Sigmoid colon (tissue), 7 donors: ENCODE results near the gene PIP4K2A. TPM values are rescaled to one million over a fixed set of nuclear protein-coding genes. Genes with fewer than 3 reads are reported as not detected.

Experiments
- DNase-seq: peaks from one replicate; pipeline ENCODE4 v3.0.0-alpha.2; 2019
- H3K27ac ChIP-seq, 4 donors: fragments of 200-600 bp; sonication (generic); one replicate each; pipeline ENCODE4 v1.5.1; 2016 to 2019; ENCODE audit warnings: mild to moderate bottlenecking in 1 of 4
- H3K27me3 ChIP-seq, 3 donors: fragments of 200-600 bp; sonication (generic); one replicate each; pipeline ENCODE4 v1.5.1; 2019; ENCODE audit warnings: mild to moderate bottlenecking in 1 of 3
- H3K36me3 ChIP-seq, 4 donors: fragments of 200-600 bp; sonication (generic); one replicate each; pipeline ENCODE4 v1.5.1; 2016 to 2019
- H3K4me1 ChIP-seq, 4 donors: fragments of 200-600 bp; sonication (generic); one replicate each; pipeline ENCODE4 v1.5.1; 2017 to 2019
- H3K4me3 ChIP-seq, 4 donors: fragments of 200-600 bp; sonication (generic); one replicate each; pipeline ENCODE4 v1.5.1; 2017 to 2019; ENCODE audit warnings: mild to moderate bottlenecking in 2 of 4, moderate library complexity in 1 of 4
- H3K9me3 ChIP-seq, 4 donors: fragments of 200-600 bp in 3 of 4; sonication (generic) in 3 of 4; one replicate each; pipeline versions ENCODE4 v1.5.1 to v1.6.1; 2013 to 2019
- EP300 ChIP-seq, 4 donors: sonication (generic); formaldehyde crosslinking; IDR thresholded peaks; one replicate each; pipeline ENCODE4 v1.6.1; 2017; ENCODE audit warnings: antibody characterized with exemption in 4 of 4
- POLR2A ChIP-seq, 2 donors: fragments of 450-650 bp; IDR thresholded peaks; one replicate each; pipeline ENCODE4 v1.6.1; 2016; ENCODE audit warnings: antibody characterized with exemption in 2 of 2, mild to moderate bottlenecking in 2 of 2, moderate library complexity in 2 of 2
- POLR2AphosphoS5 ChIP-seq, 4 donors: sonication (generic); formaldehyde crosslinking; IDR thresholded peaks; one replicate each; pipeline ENCODE4 v1.6.1; 2017; ENCODE audit warnings: antibody characterized with exemption in 4 of 4
- WGBS, 2 donors: extraction: QIAGEN DNeasy Blood & Tissue Kit; methylation state at CpG; one replicate each; pipeline ENCODE4 v1.1.7; 2013; 5-methylcytosine and 5-hydroxymethylcytosine counted together
- intact Hi-C: fragments of 100-400 bp; cut with DNase I; formaldehyde crosslinking; loops from one replicate; pipeline ENCODE4 v1.15.1; 2023
- polyA plus RNA-seq, 3 donors: library from polyadenylated mRNA; stranded (reverse); fragments of 200-250 nt; gene quantifications; one replicate each; pipeline ENCODE4 v1.2.3, GENCODE V29; 2013
- total RNA-seq, 4 donors: library from RNA; depleted of rRNA; stranded (reverse); fragments of >200 nt; gene quantifications; one replicate each; pipeline ENCODE4 v1.1.0, GENCODE V29; 2016
- TF ChIP-seq, protein P1 (sequence below), 4 experiments: fragments of 450-650 bp in 3 of 4; fragments of 200-600 bp in 1 of 4; IDR thresholded peaks; one replicate each; pipeline ENCODE4 v1.5.1; 2016 to 2019; ENCODE audit warnings: antibody characterized with exemption in 4 of 4, mild to moderate bottlenecking in 3 of 4, moderate library complexity in 2 of 4
- donor health status: healthy with polysubstance abuse.
- donor health status: Bipolar disorder and iron deficiency.
- donor health status: healthy.

Gene PIP4K2A
- total and polyA plus RNA-seq, 7 donors, result 7.2 to 23.2 (median 17.8) TPM

DNA sequence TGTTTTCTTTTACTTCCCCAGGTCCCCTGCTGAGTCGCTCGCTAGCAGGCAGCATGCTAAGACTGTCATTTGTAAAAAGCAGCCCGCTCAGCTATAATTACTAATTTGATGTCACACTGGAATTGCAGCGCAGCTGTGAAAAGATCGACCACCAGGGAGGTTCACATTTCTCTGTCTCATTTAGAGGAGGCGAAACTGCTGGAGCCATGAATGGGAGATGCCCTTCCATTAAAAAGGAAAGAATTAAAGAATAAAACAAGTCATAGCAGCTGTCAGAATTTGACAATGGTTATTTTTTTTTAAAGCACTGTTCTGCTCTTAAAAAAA lies 153.5 kb downstream of the PIP4K2A start:
- Histone ChIP-seq H3K36me3 (no peaks in the 10 kb centered on the region), H3K4me3 (no peak overlapping the region), H3K27me3 (no peaks in the 10 kb centered on the region), H3K4me1 (no peaks in the 10 kb centered on the region), H3K27ac (no peak overlapping the region), H3K9me3 (no peaks in the 10 kb centered on the region)
- no peak for TF ChIP-seq POLR2AphosphoS5 (IDR thresholded peaks at IDR 0.05)
- no peak for TF ChIP-seq EP300 (IDR thresholded peaks at IDR 0.05)
- no peak for TF ChIP-seq POLR2A (IDR thresholded peaks at IDR 0.05)
- TF ChIP-seq, protein P1, sequence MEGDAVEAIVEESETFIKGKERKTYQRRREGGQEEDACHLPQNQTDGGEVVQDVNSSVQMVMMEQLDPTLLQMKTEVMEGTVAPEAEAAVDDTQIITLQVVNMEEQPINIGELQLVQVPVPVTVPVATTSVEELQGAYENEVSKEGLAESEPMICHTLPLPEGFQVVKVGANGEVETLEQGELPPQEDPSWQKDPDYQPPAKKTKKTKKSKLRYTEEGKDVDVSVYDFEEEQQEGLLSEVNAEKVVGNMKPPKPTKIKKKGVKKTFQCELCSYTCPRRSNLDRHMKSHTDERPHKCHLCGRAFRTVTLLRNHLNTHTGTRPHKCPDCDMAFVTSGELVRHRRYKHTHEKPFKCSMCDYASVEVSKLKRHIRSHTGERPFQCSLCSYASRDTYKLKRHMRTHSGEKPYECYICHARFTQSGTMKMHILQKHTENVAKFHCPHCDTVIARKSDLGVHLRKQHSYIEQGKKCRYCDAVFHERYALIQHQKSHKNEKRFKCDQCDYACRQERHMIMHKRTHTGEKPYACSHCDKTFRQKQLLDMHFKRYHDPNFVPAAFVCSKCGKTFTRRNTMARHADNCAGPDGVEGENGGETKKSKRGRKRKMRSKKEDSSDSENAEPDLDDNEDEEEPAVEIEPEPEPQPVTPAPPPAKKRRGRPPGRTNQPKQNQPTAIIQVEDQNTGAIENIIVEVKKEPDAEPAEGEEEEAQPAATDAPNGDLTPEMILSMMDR (IDR thresholded peaks at IDR 0.05), result no peak
- no peak for DNase-seq
- intact Hi-C loops, result no loop called here
- 89 to 92% methylated on average over 6 of the region's 6 CpGs for WGBS, 2 donors

DNA sequence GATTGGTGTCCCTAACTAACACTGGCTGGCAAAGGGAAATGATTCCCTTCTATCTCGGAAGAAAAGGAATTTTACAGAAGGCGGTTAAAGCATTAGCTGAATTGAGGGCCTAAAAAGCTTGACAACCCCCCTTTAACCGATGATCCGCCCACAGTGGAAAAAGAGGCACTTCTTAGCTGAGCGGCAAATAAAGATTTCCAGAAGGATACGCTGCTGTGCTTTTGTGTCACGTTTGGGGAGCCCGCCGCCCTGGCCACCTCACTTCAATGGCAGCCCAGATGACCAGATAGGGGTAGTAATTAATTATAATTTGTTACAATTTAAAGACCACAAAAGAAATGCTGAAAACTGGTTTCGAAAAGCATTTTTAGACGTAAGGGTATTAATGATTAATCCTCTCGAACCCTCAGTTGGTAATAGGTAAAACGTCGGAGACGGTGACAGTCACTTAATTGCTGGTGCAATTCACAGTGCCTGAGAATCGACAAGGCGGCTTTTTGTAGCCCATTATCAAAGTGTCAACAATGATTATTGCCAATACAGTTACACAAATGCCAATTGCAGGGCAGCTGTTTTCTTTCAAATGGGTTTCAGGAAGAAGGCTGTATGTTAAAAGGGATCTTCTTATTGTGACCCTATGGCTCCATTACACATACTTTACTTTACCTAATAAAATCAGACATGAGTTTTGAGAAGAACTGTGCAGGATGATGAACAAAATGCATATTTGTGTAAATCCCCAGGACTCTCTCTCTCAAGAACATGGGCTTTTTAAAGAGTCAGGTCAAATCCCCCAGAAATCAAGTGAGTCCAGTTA lies 154.1 kb downstream of the PIP4K2A start:
- 64 to 86% methylated on average over 17 of the region's 17 CpGs for WGBS, 2 donors
- no peaks in the 10 kb centered on the region for H3K36me3 ChIP-seq
- H3K27me3 ChIP-seq, result no peaks in the 10 kb centered on the region
- TF ChIP-seq POLR2AphosphoS5 (IDR thresholded peaks at IDR 0.05), result no peak
- no peak for TF ChIP-seq EP300 (IDR thresholded peaks at IDR 0.05)
- TF ChIP-seq POLR2A (IDR thresholded peaks at IDR 0.05), result no peak
- TF ChIP-seq, protein P1 (IDR thresholded peaks at IDR 0.05), result no peak
- H3K4me1 ChIP-seq, result no peaks in the 10 kb centered on the region
- no peak overlapping the region for H3K27ac ChIP-seq
- no peak overlapping the region for H3K4me3 ChIP-seq
- DNase-seq, result no peak
- intact Hi-C loops, result no loop called here
- no peaks in the 10 kb centered on the region for H3K9me3 ChIP-seq

DNA sequence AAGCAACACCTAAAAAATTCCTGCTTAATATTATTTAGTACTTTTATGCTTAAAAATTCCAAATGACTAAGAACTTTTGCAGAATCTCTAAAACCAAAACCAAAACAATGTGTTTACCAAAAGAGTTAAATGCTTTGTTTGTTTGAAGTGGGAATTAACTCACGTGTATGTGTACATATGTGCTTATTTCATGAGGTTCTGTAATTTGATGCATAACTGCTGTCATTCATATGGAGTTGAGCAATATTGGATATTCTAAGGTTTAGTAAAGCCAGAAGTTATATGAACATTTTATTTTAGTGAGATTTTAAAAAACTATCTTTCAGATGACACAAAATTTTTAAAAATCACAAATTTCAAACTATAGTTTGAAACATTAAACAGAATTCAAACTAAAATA lies 157.1 kb downstream of the PIP4K2A start:
- no peak for TF ChIP-seq POLR2AphosphoS5 (IDR thresholded peaks at IDR 0.05)
- TF ChIP-seq POLR2A (IDR thresholded peaks at IDR 0.05), result no peak
- TF ChIP-seq, protein P1 (IDR thresholded peaks at IDR 0.05), result no peak
- TF ChIP-seq EP300 (IDR thresholded peaks at IDR 0.05), result no peak
- WGBS, 2 donors, result 56 to 60% methylated on average over 1 of the region's 1 CpG
- intact Hi-C loops, result loop anchor here (10.0 kb wide), 2 partner anchors 213 to 507 kb away; partner anchors contain the start of gene SPAG6

DNA sequence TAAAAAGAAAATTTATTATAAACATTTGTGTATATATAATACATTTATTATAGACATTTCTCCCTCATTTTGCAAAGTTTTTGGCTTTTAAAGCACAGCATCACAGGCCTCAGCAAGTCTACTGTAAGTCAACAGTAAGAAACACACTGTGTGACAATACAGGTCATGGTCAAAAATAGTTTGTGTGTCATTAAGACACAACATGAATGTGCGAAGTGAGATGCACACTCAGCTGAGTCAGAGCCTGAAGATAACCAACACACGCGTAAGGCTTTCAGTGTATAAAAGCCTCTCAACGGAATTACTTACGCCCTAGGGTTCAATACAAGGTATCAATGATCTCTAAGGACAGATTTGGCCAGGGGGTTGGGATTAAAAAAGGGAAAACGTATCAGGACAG lies 157.6 kb downstream of the PIP4K2A start:
- intact Hi-C loops, result loop anchor here (10.0 kb wide), 2 partner anchors 212 to 508 kb away; partner anchors contain the start of gene SPAG6
- TF ChIP-seq EP300 (IDR thresholded peaks at IDR 0.05) (no peak), POLR2A (IDR thresholded peaks at IDR 0.05) (no peak), POLR2AphosphoS5 (IDR thresholded peaks at IDR 0.05) (no peak)
- TF ChIP-seq, protein P1 (IDR thresholded peaks at IDR 0.05), result no peak
- H3K36me3 ChIP-seq, result no peaks in the 10 kb centered on the region
- no peak overlapping the region for H3K27ac ChIP-seq
- no peaks in the 10 kb centered on the region for H3K9me3 ChIP-seq
- no peak for DNase-seq
- H3K4me3 ChIP-seq, result no peak overlapping the region
- H3K4me1 ChIP-seq, result peaks cover 0 to 14% (median 6%) of the 10 kb centered on the region in 4 donors
- WGBS, 2 donors, result 94 to 95% methylated on average over 6 of the region's 6 CpGs
- H3K27me3 ChIP-seq, result no peaks in the 10 kb centered on the region

More for the DNA sequence above, 157.1 kb downstream of the PIP4K2A start:
- H3K9me3 ChIP-seq, result no peaks in the 10 kb centered on the region
- no peak overlapping the region for H3K4me3 ChIP-seq
- no peak for DNase-seq
- no peaks in the 10 kb centered on the region for H3K27me3 ChIP-seq
- H3K4me1 ChIP-seq, result peaks cover 0 to 14% (median 6%) of the 10 kb centered on the region in 4 donors
- no peaks in the 10 kb centered on the region for H3K36me3 ChIP-seq
- H3K27ac ChIP-seq, result no peak overlapping the region
